Heart left ventricle (tissue), 16 donors: ENCODE data around the gene ARHGEF6. TPM values are rescaled to one million over a fixed set of nuclear protein-coding genes. Genes with fewer than 3 reads are reported as not detected.
A peak's percentile ranks its signal among the peaks of the same experiment; 100 is the strongest.

Source experiments
- ATAC-seq, 4 donors: fragments of 200-7000 bp; cut with Tn5 transposase; one replicate each; pipeline ENCODE4 v1.9.1; 2020 to 2022; ENCODE audit warnings: moderate library complexity in 4 of 4, mild to moderate bottlenecking in 3 of 4, moderate number of reproducible peaks in 1 of 4
- DNase-seq, 5 donors: peaks; one replicate each; pipeline ENCODE4 v3.0.0-alpha.2; 2020
- H3K27ac ChIP-seq, 12 donors: fragments of 200-600 bp; sonication (generic) in 4 of 12; one replicate each; pipeline versions ENCODE4 v1.5.0 to v1.8.0; 2016 to 2022; ENCODE audit warnings: mild to moderate bottlenecking in 2 of 12
- H3K27me3 ChIP-seq, 9 donors: fragments of 200-600 bp; sonication (generic) in 2 of 9; one replicate each; pipeline versions ENCODE4 v1.5.1 to v1.8.0; 2016 to 2022; ENCODE audit warnings: mild to moderate bottlenecking in 3 of 9
- H3K36me3 ChIP-seq, 9 donors: fragments of 200-600 bp; sonication (generic) in 2 of 9; one replicate each; pipeline versions ENCODE4 v1.5.0 to v1.8.0; 2018 to 2022; ENCODE audit warnings: mild to moderate bottlenecking in 2 of 9
- H3K4me1 ChIP-seq, 12 donors: fragments of 200-600 bp; sonication (generic) in 4 of 12; one replicate each; pipeline versions ENCODE4 v1.5.0 to v1.8.0; 2016 to 2022; ENCODE audit warnings: mild to moderate bottlenecking in 3 of 12
- H3K4me3 ChIP-seq, 12 donors: fragments of 200-600 bp; sonication (generic) in 4 of 12; one replicate each; pipeline versions ENCODE4 v1.5.0 to v1.8.0; 2017 to 2022; ENCODE audit warnings: mild to moderate bottlenecking in 9 of 12, moderate library complexity in 4 of 12
- H3K9me3 ChIP-seq, 12 donors: fragments of 200-600 bp; sonication (generic) in 4 of 12; one replicate each; pipeline versions ENCODE4 v1.5.0 to v1.8.0; 2016 to 2022; ENCODE audit warnings: mild to moderate bottlenecking in 1 of 12
- POLR2A ChIP-seq, 2 donors: fragments of 450-650 bp; IDR thresholded peaks; one replicate each; pipeline ENCODE4 v1.6.1; 2017; ENCODE audit warnings: antibody characterized with exemption in 2 of 2, mild to moderate bottlenecking in 2 of 2, moderate library complexity in 2 of 2
- whole genome bisulfite sequencing, 4 donors: extraction: QIAGEN DNeasy Blood & Tissue Kit in 2 of 4; methylation state at CpG; one replicate each; pipeline versions ENCODE4 v1.1.5 to v1.1.7; 2013 to 2018; 5-methylcytosine and 5-hydroxymethylcytosine counted together
- intact Hi-C, 10 donors: fragments of 100-400 bp; cut with DNase I; formaldehyde crosslinking; loops; one replicate each; pipeline versions ENCODE4 v1.11.1 to v1.14.2; 2022
- polyA plus RNA-seq, 2 donors: library from polyadenylated mRNA; stranded (reverse); fragments of 200-250 nt; gene quantifications; one replicate each; pipeline ENCODE4 v1.2.3, GENCODE V29; 2013
- total RNA-seq, 9 donors: library from RNA; depleted of rRNA in 2 of 9; stranded (reverse); fragments of >200 nt in 2 of 9; fragmentation: NEBNext Ultra II Directional in 3 of 9; extraction: Animal tissue kit (Norgen Biotek cat#: 25700) in 3 of 9; gene quantifications; one replicate each; pipeline versions ENCODE4 v1.1.0 to v1.2.4, GENCODE V29; 2016 to 2023
- TF ChIP-seq, protein P1 (sequence below), 12 donors: fragments of 200-600 bp; sonication (generic) in 4 of 12; IDR thresholded peaks; one replicate each; pipeline versions ENCODE4 v1.5.0 to v1.8.0; 2018 to 2022; ENCODE audit warnings: antibody characterized with exemption in 12 of 12, mild to moderate bottlenecking in 5 of 12
- donor health status: ischemic (EF 13 %, LVEDD 7.1; RV severe dilation, severe dysfunction).
- donor health status: healthy with polysubstance abuse.
- donor health status: DM: no; HTN: yes; CAD: no.
- donor health status: DM: no; HTN: no; CAD: no.
- donor health status: ischemic (EF 25% LVEDD 6.9; RV normal size, moderate dysfunction).
- donor health status: ischemic (EF 25% LVEDD 5.7; RV mildly dilated, moderate dysfunction).
- donor health status: healthy.
- donor health status: DM: yes; HTN: yes; CAD: no.
- donor health status: ischemic (EF 35%, LVEDD 5.7; RV mildly dilated, moderate dysfunction).
- donor health status: nonischemic (EF 11% LVEDD 7.7; RV severe dilation, severe dysfunction).
- donor health status: DM: yes; HTN: yes; CAD: no.
- donor health status: PGD.
- donor health status: ischemic (EF 29% LVEDD 5.4; RV normal size, mild dysfunction).
- donor health status: nonischemic (EF 23%, LVEDD 6.1; RV moderate dilation, normal function).

Gene ARHGEF6
- total and polyA plus RNA-seq, 11 donors: 15.2 to 74.7 (median 55.7) TPM

DNA sequence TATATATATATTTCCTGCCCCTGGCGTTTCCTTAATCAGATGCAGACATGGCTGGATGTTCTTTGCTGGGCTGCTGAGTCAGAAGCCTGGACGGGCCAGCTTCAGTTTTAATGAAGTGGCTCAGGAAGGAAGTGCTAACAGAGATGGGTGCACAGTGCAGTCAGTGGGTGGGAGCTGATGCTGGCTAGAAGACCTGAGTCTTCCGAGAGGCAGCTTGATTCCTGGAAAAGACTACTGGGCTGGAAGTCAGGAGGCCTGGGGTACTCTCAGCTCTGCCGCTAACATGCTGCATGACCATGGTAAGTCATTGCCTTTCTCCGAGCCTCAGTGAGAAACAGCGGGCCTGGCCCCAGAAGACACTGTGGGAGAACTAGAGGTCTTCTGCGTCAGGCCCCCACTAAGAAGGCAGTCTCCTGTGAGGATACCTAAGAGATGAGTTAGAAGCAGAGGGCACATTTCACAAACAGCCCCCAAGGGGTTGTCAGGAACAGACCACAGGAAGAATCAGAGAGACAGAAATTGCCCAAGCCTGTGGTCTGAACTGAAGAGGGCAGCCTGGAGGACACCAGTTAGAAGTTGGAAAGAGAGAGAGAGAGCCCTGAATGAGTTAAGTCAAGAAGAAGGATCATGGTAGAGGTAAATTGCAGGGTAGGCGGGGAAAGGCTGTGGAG is 141.1 kb downstream of the ARHGEF6 start:
- Histone ChIP-seq H3K9me3 (no peaks in the 10 kb centered on the region), H3K4me3 (peak overlapping the region in 1 of 12 donors; percentile 20), H3K27me3 (peaks cover 0 to 8% (median 0%) of the 10 kb centered on the region in 9 donors), H3K4me1 (no peaks in the 10 kb centered on the region), H3K36me3 (no peaks in the 10 kb centered on the region), H3K27ac (no peak overlapping the region)
- intact Hi-C loops: no loop called here
- TF ChIP-seq, protein P1, sequence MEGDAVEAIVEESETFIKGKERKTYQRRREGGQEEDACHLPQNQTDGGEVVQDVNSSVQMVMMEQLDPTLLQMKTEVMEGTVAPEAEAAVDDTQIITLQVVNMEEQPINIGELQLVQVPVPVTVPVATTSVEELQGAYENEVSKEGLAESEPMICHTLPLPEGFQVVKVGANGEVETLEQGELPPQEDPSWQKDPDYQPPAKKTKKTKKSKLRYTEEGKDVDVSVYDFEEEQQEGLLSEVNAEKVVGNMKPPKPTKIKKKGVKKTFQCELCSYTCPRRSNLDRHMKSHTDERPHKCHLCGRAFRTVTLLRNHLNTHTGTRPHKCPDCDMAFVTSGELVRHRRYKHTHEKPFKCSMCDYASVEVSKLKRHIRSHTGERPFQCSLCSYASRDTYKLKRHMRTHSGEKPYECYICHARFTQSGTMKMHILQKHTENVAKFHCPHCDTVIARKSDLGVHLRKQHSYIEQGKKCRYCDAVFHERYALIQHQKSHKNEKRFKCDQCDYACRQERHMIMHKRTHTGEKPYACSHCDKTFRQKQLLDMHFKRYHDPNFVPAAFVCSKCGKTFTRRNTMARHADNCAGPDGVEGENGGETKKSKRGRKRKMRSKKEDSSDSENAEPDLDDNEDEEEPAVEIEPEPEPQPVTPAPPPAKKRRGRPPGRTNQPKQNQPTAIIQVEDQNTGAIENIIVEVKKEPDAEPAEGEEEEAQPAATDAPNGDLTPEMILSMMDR (IDR thresholded peaks at IDR 0.05): no peak
- TF ChIP-seq POLR2A (IDR thresholded peaks at IDR 0.05): no peak
- no peak for ATAC-seq
- DNase-seq: no peak
- WGBS, 4 donors: 61 to 75% (median 71%) methylated on average over 6 to 8 of the region's 8 CpGs

DNA sequence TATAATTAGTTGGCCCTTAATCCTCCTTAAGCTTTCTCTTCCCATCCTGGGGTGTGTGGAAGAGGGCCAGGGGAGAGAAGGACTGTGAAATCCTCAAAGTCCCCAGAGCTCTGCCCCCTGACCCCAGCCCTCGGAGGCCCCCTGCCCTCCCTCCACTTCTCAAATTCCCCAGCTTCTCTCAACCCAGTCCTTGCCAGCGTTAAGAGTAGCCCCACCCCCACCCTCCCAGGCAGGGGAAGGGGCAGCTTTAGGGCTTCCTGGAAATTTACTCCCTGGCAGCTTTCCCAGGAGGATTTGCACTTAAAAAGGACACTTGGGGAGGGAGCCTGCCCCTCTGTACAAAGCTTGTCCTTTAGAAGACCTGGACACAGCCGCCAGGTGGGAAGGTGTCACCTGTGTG is 144.6 kb downstream of the ARHGEF6 start:
- ATAC-seq: no peak
- no peak overlapping the region for H3K4me3 ChIP-seq
- no peak for DNase-seq
- H3K36me3 ChIP-seq: no peaks in the 10 kb centered on the region
- peaks cover 0 to 4% (median 0%) of the 10 kb centered on the region in 9 donors for H3K27me3 ChIP-seq
- H3K4me1 ChIP-seq: no peaks in the 10 kb centered on the region
- H3K27ac ChIP-seq: no peak overlapping the region
- intact Hi-C loops: no loop called here
- WGBS, 4 donors: 13 to 25% (median 16%) methylated on average over 3 of the region's 3 CpGs
- no peak for TF ChIP-seq POLR2A (IDR thresholded peaks at IDR 0.05)
- TF ChIP-seq, protein P1 (IDR thresholded peaks at IDR 0.05): no peak
- no peaks in the 10 kb centered on the region for H3K9me3 ChIP-seq

DNA sequence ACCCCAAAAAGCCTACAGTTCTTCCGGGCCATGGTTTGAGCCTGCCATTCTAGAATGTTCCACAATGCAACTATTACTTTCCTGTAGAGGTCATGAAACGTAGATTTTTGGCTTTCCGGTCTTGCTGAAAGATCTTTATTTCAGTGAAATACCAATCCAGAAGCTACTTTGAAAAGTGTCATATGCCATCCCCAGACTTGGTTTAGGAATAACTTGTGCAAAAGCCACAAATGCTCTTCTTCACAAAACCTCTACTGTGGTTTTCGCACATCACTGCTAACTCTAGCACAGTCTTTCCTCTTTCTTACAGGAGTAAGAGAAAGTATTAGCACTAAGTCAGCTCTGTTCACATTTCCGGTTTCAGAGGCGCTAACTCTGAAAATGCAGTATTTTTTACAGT is 145.5 kb downstream of the ARHGEF6 start:
- 71 to 91% (median 80%) methylated on average over 6 of the region's 6 CpGs for WGBS, 4 donors

DNA sequence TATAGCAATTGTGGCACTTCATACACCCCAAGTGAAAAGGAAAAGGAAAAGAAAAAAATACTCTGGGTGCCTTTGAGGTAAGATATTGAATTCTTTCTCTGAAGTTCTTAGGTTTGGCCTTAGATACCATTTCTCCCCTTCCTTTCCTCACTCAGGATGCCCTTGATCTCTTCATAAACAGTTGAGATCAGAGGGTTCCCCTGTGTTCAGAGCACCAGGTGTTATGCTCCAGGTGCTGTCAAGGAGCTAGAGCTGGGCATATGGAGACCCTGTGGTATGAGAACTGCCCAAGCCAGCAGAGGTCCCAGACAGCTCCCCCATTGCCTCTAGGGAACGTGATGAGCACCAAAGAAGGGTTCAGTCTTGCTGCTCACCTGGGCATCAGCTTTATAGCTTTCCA is 149.9 kb downstream of the ARHGEF6 start:
- Histone ChIP-seq H3K27me3 (peaks cover 0 to 12% (median 0%) of the 10 kb centered on the region in 9 donors), H3K9me3 (no peaks in the 10 kb centered on the region), H3K4me3 (no peak overlapping the region), H3K4me1 (no peaks in the 10 kb centered on the region), H3K27ac (no peak overlapping the region), H3K36me3 (no peaks in the 10 kb centered on the region)
- intact Hi-C loops: no loop called here
- WGBS, 4 donors: 27 to 67% (median 38%) methylated on average over 1 of the region's 1 CpG
- TF ChIP-seq, protein P1 (IDR thresholded peaks at IDR 0.05): no peak
- no peak for TF ChIP-seq POLR2A (IDR thresholded peaks at IDR 0.05)
- ATAC-seq (no peak), DNase-seq (no peak)

More for the DNA sequence above, 145.5 kb downstream of the ARHGEF6 start:
- no peak for DNase-seq
- Histone ChIP-seq H3K9me3 (no peaks in the 10 kb centered on the region), H3K27me3 (peaks cover 0 to 4% (median 0%) of the 10 kb centered on the region in 9 donors), H3K27ac (no peak overlapping the region), H3K4me3 (no peak overlapping the region), H3K4me1 (no peaks in the 10 kb centered on the region), H3K36me3 (no peaks in the 10 kb centered on the region)
- TF ChIP-seq POLR2A (IDR thresholded peaks at IDR 0.05): no peak
- TF ChIP-seq, protein P1 (IDR thresholded peaks at IDR 0.05): no peak
- intact Hi-C loops: no loop called here
- ATAC-seq: no peak
